Activated CD8-positive, alpha-beta memory T cell treated with anti-CD3 and anti-CD28 coated beads for 24 hours (primary cell): ENCODE measurements around the gene CARS2.
"Not testable (repeated sequence)": the region's sequence is repeated elsewhere in the genome, so short reads cannot be mapped to it uniquely, and the experiment has no call there.

ENCODE experiments used
- DNase-seq: peaks from one replicate; pipeline ENCODE4 v3.0.0-alpha.2; 2020

Gene CARS2

GRCh38 chr13:110635405-110636002 is 70.4 kb downstream of the CARS2 start:
- no peak for DNase-seq

DNA sequence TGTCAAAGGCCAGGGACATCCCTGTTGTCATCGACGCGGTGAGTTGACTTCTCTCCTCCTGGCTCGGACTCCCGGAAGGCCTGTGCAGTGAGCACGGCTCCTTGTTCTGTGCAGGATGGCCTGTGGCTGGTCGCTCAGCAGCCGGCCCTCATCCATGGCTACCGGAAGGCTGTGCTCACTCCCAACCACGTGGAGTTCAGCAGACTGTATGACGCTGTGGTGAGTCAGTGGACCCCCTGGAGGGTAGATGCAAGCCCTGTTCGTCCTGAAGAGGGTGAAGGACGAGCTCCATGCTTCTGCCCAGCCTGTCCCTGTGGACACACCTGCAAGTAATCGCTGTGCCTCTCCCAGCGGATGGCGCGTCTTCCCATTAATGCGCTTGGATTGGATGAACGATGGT is 71.4 kb downstream of the CARS2 start:
- DNase-seq: no peak

DNA sequence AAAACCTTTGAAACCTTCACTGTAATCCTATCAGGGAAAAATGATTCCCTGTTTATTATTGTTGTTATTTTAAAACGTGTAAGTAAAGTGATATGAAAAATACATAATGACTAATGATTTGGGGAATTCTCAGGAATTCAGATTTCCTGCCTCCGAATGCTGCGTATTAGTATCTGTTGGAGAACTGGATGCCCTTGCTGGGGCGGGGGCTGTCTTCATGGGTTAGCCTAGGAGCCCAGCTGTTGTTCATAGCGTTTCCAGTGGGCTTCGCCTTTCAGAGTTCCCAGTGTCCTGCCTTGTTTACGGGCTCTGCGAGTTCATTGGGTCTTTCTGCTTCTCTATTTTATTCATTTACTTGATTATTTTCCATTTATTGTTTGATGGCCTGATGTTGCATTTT is 72.1 kb downstream of the CARS2 start:
- DNase-seq: no peak

DNA sequence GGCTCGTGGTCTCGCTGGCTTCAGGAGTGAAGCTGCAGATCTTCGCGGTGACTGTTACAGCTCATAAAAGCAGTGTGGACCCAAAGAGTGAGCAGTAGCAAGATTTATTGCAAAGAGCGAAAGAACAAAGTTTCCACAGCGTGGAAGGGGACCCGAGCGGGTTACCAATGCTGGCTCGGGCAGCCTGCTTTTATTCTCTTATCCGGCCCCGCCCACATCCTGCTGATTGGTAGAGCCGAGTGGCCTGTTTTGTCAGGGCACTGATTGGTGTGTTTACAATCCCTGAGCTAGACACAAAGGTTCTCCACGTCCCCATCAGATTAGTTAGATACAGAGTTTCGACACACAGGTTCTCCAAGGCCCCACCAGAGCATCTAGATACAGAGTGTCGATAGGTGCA is 73.7 kb downstream of the CARS2 start:
- not testable (repeated sequence) for DNase-seq

GRCh38 chr13:110630566-110631119 is 75.3 kb downstream of the CARS2 start:
- DNase-seq: no peak

DNA sequence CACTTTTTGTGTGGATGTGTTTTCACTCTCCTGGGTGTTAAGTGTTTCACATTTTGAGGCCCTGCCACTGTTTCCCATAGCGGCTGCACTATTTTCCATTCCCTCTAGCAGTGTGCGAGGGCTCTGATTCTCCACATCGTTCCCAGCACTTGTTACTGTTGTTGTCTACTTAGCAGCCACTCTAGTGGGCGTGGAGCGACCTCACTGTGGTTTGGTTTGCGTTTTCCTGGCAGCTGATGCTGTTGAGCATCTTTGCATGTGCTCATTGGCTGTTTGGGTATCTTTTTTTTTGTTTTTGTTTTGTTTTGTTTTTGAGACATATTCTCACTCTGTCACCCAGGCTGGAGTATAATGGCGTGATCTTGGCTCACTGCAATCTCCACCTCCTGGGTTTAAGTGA is 76.2 kb downstream of the CARS2 start:
- no peak for DNase-seq

- no peak for DNase-seq
Measured at GRCh38 chr13:110628952-110629701, 76.8 kb downstream of the CARS2 start.

- DNase-seq: no peak
Measured at GRCh38 chr13:110628477-110628793, 77.5 kb downstream of the CARS2 start.

GRCh38 chr13:110627761-110628476 is 78.0 kb downstream of the CARS2 start:
- no peak for DNase-seq

GRCh38 chr13:110627351-110627750 is 78.6 kb downstream of the CARS2 start:
- no peak for DNase-seq

DNA sequence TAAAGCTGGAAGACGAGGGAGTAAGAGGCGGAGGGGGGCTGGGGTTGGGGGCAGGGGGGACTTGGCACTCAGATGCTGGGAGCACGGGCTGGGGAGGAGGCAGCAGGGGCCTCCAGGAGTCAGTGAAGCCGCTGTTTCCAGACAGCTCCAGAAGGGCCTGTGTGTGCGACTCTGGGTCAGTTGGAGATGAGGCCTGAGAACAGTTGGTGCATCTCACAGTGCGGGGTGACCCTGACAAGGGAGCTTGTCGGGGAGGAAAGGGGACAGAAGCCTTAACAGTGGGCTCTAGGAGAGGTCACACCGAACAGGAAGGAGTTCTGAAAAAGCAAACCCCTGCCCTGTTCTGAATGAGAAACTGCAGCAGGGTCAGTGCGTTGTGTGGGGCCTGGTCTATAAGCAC is 79.4 kb downstream of the CARS2 start:
- peak; percentile 24 for DNase-seq

- no peak for DNase-seq
Measured at GRCh38 chr13:110625771-110626321, 80.1 kb downstream of the CARS2 start.

DNA sequence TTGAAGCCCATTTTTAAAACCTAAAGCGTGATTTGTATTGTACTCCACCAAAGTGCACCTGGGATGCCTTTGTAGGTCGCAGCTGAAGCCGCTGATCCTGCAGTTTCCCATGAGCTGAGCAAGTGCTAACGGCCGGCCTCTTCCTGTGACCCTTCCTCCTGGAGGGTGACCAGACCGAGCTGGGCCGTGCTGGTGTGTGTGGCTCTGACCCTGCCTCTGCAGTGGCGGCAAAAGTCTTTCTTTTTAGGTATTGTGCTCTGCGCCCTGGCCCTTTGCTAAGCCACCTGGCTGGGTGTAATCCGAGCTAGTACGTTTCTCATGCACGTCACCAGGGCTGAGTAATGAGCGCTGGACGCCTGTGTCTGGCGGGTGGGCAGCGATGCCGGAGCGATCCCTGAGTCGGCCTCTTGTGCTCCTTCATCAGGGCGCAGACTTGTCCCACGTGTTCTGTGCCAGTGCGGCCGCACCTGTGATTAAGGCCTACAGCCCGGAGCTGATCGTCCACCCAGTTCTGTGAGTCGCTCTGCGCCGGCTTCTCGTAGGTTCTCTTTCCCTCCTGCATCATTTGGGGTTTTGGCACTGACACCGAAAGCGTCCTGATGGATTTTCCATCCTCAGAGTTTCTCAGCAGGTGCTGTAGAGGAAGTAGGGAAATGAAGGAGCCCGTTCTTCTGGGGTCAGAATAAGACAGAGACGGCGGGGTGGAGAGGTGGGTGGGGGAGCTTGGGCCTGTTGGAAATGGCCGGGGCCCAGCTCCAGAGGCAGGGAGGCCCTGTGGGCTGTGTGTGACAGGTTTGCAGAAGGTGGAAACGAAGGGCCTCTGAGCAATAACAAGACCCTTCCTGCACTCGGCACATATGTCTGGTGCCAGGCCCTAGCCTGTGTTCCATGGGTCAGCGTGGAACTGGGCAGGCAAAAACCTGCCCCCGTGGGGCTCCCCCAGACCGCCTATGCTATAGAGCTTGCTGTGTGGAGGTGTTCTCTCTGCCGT is 80.9 kb downstream of the CARS2 start:
- peak; percentile 35 for DNase-seq

- DNase-seq: no peak
Measured at GRCh38 chr13:110620596-110620995, 85.3 kb downstream of the CARS2 start.

DNA sequence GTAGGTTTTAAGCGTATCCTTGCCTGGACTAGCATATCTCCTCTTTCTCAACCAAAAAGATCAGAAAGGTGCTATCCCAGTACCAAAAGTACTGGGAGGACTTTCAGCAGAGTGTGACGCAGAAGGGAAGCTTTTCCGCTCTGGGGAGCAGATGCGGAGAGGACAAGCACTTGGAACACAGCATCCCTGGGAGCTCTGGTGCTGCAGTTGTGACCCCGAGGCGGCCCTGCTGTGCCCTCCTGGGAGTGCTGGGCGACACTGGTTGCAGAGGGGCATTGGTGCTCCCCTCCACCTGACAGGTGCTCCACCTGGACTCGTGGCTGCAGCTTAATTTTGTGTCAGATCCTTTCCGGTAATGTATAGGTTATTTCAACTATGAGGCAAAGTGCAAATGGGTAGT is 87.1 kb downstream of the CARS2 start:
- no peak for DNase-seq

GRCh38 chr13:110618167-110618566 is 87.7 kb downstream of the CARS2 start:
- no peak for DNase-seq

DNA sequence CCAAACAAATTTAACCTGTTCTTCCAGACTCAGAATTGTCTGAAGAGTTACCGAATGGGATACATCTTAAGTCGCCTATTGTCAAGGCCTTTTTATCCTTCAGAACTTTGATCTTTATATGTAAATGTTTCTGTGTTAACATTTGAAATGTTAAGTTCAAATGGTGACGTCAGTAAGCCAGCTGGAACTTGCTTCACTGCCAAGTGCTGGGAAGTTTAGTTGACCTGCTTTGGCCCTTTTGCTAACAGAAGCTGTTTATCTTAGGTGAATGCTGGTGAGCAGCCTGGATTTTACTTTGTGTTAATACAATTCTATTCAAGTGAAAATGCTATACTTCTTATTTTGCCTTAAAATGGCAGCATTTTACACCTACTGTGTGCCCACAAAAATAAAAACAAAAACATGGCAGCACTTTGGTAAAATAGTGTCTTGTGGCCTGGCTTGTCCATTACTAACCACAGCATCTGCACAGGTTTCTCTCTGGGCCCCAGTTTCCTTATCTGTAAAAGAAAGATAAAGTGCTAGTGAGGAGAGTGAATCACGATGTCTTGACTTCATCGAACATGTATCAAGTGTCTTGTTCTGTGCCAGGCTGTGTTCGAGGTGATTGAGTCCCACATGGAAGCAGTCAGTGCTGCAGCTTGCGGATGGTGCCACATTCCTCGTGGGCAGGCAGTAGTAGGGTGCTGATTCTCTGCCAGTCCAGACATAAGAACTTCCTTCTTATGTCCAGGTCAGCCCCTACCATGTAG is 88.4 kb downstream of the CARS2 start:
- DNase-seq: no peak

DNA sequence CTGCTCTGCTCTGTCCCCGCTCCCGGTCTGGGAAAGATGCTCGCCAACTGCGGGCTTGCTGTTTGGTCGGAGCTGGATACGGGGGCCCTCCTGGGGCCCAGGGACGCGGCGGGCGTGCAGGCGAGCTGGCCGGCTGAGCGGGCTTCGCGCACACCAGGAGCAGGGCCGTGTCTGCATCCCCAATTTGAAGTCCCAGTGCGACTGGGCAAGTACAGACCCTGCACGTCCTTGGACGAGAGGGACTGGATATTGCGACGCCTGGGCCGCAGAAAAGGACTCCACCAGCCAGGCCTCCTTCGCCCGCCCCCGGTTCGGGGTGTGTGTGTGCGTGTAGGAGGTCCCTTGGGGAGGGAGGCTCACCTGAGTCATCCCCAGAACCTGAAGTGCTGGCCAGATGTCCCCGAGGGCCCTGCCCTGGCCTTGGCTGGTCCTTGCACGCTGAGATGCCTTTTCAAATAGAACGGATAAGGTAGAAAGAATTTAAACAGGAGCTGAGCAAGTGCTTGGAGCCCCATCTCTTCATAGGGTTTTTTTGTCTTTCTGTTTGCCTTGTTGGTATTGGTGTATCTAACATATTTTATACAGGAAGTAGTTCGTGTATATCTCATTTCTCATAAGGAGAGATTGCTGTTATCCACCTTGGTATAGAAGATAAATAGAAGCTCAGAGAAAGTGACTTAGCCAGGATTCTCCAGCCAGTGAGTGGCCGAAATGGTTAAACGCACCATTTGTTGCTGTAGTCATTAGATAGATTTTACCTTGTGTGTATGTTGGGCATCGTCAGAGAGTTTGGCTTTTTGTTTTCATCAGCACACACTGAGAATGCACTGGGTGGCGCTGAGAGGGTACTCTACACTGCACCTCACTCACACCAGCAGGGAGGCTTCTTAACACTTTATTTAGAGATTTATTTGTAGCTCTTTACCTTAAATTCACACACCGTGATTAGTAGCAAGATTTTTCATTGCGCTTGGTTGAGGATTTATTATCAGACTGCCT is 89.5 kb downstream of the CARS2 start:
- DNase-seq: peak; percentile 74

- DNase-seq: peak; percentile 92
Measured at GRCh38 chr13:110615322-110616102, 90.4 kb downstream of the CARS2 start, which contains the start of gene NAXD. TSS of gene NAXD (plus strand) at chr13:110615545. CDS start at chr13:110615602, 57 bp downstream.

GRCh38 chr13:110615005-110615321 is 91.0 kb downstream of the CARS2 start:
- DNase-seq: no peak
